GM21619 (cell line): Measurements from ENCODE around the gene KAZN.

Experiments used
- ATAC-seq: cut with Tn5 transposase; IDR thresholded peaks from one replicate; pipeline ENCODE4 v1.9.1; 2021; ENCODE audit not compliant: unreplicated experiment

The KAZN gene

DNA sequence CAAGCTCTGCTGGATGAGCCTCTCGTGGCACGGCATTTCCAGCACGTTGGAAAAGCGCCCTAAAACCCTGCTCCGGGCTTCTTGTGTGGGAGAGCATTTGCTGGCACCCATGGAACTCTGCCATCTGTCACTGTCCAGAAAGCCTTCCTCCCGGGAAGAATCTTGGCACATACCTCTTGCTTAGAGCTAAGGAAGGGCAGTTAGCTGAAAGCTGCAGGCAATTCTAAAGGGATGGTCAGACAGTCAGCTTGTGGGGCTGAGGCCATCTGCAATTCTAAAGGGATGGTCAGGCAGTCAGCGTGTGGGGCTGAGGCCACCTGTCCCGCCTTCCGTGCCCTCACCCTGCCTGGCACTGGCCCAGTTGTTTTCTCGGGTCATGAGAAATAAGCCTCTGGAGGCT, 416.0 kb downstream of the KAZN start:
- ATAC-seq, result no peak

DNA sequence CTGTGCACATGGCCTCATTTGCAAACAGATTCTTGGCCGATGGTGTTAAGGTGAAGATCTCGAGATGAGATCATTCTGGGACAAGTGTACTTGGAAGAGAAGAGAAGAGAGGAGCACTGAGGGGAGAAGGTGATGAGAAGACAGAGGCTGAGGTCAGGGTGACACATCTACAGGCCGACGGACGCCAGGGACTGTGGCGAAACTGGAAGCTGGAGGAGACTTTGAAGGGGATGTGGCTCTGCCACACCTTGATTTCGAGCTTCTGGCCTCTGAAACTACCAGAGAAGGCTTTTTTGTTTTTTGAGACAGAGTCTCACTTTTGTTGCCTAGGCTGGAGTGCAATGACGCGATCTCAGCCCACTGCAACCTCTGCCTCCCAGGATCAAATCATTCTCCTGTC, 417.5 kb downstream of the KAZN start:
- no peak for ATAC-seq

DNA sequence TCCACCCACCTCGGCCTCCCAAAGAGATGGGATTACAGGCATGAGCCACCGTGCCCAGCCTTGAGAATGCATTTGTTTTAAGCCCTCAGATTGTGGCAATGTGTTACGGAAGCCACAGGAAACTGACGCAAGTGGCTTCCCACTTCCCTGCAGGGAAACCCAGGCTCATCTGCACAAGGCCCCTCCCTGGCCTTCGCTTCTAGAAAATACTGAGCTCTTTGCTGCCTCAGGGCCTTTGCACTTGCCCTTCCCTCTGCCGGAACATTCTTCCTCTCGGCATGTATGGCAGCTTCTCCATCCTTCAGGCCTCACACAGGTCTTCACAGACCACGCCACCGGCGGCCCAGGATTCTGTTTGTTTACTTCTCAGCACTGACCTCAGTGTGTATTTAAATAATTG, 418.0 kb downstream of the KAZN start:
- ATAC-seq, result no peak

DNA sequence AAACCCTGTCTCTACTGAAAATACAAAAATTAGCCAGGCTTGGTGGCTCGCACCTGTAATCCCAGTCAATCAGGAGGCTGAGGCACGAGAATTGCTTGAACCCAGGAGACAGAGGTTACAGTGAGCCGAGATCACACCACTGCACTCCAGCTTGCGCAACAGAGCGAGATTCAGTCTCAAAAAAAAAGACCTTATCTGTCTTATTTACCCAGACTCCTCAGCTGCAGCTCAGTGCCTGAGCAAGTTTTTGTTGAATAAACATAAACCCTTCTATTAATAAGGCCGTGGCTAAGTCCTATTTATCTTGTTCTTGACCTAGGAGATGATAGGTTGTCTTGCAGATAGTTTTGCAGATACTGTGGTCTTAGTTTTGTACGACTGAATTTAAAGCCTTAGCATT, 418.6 kb downstream of the KAZN start:
- ATAC-seq, result no peak

DNA sequence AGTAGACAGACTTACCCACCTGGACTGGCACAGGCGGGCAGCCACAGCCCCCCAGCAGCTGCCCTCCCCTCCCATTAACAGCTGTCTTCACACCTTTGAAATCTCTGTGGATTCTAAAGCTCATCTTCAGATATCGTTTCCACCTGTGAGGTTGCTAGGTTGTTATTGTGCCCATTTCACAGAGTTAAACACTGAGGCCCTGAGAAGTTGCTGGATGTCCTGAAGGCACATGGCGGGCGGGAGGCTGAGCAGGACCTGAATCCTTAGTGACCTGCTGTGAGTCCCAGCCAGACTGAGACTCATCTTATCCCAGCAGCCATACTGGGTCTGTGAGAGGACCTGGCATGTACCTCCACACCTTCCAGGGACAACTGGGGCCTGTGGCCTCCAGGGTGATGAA, 420.3 kb downstream of the KAZN start:
- ATAC-seq, result no peak

DNA sequence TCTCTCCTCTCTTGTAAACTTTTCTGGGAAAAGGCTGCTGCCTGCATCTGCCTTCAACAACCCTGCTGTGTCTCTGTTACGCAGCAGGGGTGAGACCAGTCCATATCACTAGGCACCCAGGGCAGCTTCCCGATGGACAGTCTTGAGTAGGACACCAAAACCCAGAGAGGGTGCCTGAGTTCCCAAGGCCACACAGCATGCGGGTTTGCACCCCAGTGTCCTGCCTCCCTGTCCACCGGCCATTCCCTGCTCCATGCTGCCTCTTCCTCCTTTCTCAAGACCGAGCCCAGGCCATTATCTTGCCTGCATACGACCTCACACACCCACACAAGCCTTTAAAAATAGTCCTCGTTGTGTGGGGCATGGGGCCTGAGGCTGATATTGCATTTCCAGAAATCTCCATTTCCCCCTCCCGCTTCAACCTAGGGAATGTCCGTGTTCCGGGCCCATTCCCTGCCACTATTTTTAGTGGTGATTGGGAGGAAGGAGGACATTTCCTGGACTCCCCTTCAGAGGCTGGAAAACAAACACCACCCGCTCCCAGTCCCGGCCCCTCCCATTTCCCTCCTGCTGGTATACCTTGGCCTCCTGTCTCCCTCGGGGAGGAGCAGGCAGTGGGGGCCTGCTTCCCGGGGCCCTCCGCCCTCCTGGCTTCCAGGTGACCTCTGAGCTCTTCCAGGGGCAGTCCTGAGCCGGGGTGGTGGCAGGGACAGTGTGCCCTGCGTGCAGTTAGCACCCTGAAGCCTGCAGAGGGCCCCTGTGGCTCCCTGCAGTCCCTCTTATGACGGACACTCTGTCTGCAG, 422.7 kb downstream of the KAZN start:
- ATAC-seq, result no peak

DNA sequence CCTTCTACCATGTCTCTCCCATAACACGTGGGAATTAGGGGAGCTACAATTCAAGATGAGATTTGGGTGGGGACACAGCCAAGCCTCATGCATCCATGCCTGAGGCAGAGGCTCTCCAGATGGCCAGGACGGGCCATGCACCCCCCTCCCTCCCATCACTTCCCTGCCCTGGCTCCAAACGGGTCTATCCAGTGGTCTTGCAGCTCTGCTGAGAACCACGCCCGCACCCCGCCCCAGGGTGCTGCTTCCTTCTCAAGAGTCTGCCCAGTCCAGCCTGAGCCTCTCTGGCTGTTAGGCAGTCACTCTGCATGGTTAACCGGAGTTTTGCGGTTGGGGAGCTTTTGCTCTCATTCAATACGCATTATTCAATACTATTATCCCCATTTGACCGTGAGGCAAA, 423.6 kb downstream of the KAZN start:
- ATAC-seq, result no peak

DNA sequence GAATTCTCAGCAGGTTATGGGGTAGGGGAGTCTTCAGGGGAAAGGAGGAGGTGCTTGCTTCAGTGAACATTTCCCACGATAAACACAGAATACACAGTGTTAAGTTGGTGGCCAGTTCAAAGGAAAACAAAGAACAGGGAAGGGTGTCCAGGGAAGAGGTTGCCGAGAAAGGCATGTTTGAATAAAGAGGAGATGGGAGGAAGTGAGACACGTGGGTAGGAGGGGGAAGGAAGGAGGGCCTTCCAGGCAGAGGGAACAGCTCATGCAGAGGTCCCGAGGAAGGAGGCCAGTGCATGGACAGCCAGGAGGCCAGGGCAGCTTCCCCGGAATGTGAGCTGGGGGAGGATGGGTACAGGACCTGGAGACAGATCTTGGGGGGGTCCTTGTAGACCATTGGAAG, 424.7 kb downstream of the KAZN start:
- ATAC-seq, result no peak

DNA sequence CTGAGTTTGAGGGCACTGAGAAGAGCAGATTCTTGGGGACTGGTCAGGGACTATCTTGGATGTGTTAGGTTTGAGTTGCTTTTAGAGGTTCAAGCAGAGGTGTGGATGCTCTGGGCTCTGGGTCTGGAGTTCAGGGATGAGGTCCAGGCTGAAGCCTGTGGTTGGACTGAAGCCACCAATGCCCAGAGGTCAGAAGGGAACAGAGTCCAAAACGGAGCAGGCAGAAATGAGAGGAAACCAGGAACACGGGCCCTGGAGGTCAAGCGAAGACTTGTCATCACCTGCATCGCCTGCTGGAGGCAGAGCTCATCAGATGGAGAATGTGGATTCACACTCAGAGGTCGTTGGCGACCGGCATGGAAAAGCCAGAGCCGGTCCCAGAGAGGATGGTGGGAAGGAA, 425.5 kb downstream of the KAZN start:
- ATAC-seq, result no peak

DNA sequence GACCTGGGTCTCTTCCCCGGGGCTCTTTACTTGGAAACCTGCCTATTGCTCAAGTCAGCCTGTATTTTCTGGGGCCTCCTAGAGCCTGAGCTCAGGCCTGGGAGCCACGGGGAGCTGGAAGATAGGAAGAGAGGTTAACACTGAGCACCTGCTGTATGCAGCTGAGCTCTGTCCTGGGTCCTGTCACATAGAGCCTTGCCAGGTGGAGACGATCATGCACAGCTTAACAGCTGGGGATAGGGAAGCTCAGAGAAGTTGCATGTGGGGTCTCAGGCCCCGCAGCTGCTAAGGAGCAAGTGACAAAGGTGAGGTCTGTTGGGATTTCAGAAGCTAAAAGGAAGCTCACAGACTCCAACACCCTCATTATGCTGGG, 427.6 kb downstream of the KAZN start:
- no peak for ATAC-seq

DNA sequence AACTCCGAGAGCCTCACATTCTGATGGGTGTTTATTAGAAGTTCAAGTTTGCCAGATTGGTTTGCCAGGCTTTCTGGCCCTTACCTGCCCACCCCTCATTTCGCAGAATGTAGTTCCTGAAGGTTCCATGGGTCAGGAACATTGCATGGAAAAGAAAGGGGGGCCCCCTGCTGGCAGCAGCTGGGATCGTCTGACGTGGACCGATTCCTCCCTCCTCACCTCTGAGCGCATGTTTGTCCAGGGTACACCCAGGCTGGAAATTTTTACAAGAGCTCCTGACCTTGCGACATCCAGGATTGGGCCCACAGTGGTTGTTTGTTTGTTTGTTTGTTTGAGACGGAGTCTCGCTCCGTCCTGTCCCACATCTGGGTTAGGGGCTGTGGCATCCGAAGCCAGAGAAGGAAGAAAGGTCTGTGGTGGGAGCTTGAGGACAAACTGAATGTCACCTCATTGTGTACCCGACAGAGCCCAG, 429.1 kb downstream of the KAZN start:
- no peak for ATAC-seq

DNA sequence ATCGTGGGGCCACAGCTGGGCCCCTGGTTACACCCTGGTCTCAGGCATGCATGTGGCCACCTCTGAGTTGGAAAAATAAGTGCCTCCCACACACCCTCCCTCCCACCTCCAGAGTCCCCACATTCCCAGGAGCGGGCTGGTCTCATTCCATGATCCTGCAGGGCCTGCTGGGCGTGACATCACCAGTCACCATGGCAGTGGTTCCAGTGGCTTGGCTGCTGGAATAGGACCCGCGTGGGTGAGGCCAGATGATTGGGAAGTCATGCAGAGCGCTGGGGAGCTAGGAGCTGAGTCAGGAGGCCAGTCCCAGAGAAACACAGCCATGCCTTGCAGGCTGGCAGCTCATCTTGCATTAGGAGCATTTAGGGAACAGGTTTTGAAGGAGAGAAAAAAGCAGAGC, 429.6 kb downstream of the KAZN start:
- ATAC-seq, result no peak

DNA sequence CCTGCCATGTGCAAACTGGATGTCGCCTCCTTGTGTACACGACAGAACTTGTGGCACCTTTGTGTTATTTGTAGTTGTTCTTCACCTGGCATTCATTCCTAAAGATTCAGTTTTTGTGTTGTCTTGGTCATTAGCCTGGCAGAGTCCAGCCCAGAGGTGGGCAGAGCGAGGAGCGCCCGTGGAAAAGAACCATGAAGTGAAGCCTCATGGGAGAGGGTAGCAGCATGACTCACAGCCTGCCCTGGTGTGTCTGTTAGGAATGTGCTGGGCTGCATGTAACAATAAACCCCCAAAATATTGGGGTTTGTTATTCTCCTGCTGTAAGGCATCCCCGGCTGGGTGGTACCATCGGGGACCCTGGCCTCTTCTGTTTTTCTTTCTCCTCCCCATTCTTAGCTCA, 430.1 kb downstream of the KAZN start:
- no peak for ATAC-seq

DNA sequence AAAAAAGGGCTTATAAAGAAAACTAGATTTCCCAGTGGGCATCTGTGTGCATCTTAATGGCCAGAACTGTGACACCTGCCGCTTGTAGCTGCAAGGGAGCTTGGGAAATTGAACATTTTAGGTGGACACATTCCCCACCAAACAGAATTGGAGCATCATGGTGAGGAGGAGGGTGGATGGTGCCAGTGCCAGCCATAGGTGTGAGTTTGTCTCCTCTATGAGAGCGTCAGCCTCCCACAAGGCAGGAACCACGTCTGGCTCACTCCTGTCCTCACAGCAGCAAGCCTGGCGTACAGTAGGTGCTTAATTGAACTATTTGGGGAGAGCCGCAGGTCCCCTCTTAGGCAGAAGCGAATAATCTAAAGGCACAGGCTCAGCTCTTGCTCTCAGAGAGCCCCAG, 430.6 kb downstream of the KAZN start:
- no peak for ATAC-seq

DNA sequence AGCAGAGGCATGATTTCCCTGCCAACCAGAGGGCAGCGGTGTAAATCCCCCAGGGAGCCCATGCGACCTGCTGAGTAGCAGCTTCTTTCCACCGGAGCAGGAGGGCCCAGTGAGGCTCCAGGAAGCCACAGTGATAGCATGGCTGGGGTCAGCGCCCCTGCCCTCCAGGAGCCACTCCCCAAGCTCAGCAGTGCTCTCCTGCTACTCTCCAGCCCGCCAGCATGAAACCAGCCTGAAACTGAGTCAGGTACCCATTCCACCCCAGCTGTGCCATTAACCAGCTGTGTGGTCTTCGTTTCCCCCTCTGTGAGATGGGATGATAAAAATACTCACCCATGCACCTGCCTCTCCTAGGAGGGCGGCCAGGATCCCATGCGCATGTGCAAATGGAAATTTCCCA, 431.3 kb downstream of the KAZN start:
- ATAC-seq, result no peak

DNA sequence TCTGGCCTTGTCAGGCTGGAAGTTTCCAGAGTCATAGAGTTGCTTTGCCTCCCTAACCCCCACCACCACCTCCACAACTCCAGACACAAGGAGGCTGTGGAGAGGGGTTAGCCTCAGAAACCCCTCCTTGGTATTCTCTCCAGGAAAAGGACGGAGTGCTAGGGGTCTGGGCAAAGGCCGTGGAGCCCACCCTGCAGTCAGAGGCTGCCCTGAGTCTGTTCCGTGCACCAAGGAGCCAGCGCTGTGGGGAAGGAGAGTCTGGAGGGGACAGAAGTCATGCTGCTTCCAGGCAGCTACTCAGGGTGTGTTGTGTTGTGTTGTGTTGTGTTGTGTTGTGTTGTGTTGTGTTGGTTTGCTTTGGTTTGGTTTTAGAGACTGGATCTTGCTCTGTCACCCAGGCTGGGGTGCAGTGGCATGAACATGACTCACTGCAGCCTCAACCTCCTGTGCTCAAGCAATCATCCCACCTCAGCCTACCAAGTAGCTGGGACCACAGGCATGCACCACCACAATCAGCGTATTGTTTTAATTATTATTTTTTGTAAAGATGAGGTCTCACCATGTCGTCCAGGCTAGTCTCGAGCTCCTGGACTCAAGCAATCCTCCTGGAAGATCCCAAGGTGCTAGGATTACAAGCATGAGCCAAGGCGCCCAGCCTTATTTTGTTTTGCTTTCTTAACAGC, 432.9 kb downstream of the KAZN start:
- ATAC-seq, result no peak

DNA sequence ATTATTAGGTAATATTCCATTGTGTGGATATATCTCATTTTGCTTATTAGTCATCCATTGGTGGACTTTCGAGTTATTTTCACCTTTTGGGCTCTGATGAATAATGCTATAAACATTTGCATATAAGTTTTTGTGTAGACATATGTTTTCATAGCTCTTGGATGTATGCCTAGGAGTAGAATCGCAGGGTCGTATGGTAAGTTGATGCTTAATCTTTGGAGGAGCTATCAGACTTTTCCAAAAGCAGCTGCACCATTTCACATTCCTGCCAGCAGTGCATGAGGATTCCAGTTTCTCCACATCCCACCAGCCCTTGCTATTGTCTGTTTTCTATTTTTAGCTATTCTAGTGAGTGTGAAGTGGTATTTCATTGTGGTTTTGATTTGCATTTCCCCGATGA, 434.8 kb downstream of the KAZN start:
- no peak for ATAC-seq

DNA sequence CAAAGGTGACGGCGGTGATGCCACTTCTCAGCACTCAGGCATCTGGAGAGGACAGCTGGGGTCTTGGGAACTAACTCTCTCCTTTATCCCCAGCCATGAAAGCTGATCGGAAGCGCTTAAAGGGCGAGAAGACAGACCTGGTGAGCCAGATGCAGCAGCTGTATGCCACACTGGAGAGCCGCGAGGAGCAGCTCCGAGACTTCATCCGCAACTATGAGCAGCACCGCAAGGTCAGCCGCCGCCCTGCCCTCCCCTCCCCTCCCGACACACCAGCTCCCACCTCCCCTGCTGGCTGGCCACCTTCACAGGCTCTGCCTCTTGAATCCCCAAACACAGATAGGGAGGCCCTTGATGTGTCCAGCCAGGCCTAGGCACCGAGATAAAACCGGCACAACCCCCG, 436.2 kb downstream of the KAZN start:
- ATAC-seq, result no peak

DNA sequence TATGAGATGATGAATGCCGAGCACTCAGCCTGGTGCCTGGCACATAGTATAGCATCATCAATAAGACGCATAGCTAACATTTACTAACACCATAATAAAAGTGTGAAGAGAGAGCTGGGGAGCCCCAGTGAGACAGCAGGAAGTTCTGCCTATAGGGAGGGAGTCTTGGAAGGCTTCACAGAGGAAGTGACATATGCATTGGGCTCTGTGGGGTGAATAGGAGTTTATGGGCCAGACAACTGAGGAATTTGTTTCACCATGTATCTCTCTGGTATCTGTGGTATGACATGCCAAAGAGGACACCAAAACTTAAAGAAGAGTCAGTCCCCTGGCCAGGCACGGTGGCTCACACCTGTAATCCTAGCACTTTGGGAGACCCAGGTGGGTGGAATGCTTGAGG, 436.8 kb downstream of the KAZN start:
- ATAC-seq, result no peak

DNA sequence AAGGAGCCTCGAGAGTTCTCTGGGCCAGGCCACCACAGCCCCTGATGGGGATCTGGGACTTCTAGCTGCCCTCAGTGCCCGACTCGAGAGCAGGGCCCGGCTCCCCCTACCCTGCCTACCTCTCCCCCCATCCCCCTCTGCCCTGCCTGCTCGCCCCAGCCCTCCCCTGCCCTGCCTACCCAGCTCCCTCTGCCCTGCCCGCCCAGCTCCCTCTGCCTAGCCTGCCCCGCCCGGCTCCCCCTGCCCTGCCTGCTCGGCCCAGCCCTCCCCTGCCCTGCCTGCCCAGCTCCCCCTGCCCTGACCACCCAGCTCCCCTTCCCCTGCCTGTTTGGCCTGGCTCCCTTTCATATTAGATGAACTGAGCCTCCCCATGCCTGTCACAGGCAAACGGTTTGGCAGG, 437.6 kb downstream of the KAZN start:
- no peak for ATAC-seq

DNA sequence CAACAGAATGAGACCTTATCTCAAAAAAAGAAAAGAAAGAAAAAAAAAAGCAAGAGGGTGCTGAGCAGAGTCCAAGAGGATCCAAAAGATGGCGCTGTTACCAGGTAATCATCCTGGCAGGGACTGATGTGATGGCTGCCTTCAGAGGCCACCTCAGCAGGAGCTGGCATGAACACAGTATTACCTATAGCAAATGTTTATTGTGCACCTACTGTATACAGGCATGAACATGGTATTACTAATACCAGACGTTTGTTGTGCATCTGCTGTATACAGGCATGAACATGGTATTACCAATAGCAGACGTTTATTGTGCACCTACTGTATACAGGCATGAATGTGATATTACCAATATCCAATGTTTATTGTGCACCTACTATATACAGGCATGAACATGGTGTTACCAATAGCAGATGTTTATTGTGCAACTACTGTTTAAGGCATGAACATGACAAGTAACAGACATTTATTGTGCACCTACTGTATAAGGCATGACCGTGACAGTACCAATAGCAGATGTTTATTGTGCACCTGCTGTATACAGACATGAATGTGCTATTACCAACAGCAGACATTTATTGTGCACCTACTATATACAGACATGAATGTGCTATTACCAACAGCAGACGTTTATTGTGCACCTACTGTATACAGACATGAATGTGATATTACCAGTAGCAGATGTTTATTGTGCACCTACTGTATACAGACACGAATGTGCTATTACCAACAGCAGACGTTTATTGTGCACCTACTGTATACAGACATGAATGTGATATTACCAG, 439.9 kb downstream of the KAZN start:
- ATAC-seq, result no peak
